Heart left ventricle (tissue), 13 donors: ENCODE results near the gene S100A16.

Source experiments
- CTCF ChIP-seq, 12 donors: fragments of 200-600 bp; sonication (generic) in 4 of 12; IDR thresholded peaks; one replicate each; pipeline versions ENCODE4 v1.5.0 to v1.8.0; 2018 to 2022; ENCODE audit warnings: antibody characterized with exemption in 12 of 12, mild to moderate bottlenecking in 5 of 12
- POLR2A ChIP-seq, 2 donors: fragments of 450-650 bp; IDR thresholded peaks; one replicate each; pipeline ENCODE4 v1.6.1; 2017; ENCODE audit warnings: antibody characterized with exemption in 2 of 2, mild to moderate bottlenecking in 2 of 2, moderate library complexity in 2 of 2
- donor health status: ischemic (EF 13 %, LVEDD 7.1; RV severe dilation, severe dysfunction).
- donor health status: DM: no; HTN: yes; CAD: no.
- donor health status: DM: no; HTN: no; CAD: no.
- donor health status: ischemic (EF 25% LVEDD 6.9; RV normal size, moderate dysfunction).
- donor health status: ischemic (EF 25% LVEDD 5.7; RV mildly dilated, moderate dysfunction).
- donor health status: ischemic (EF 35%, LVEDD 5.7; RV mildly dilated, moderate dysfunction).
- donor health status: nonischemic (EF 11% LVEDD 7.7; RV severe dilation, severe dysfunction).
- donor health status: DM: yes; HTN: yes; CAD: no.
- donor health status: PGD.
- donor health status: ischemic (EF 29% LVEDD 5.4; RV normal size, mild dysfunction).
- donor health status: nonischemic (EF 23%, LVEDD 6.1; RV moderate dilation, normal function).

- no peak for TF ChIP-seq CTCF (IDR thresholded peaks at IDR 0.05)
- TF ChIP-seq POLR2A (IDR thresholded peaks at IDR 0.05) = no peak
These were observed 25.6 kb downstream of the S100A16 start for GRCh38 chr1:153587314-153587713.
